ENCODE measurements around the gene FBN1.
A peak's percentile ranks its signal among the peaks of the same experiment; 100 is the strongest.

Gene FBN1

GRCh38 chr15:48644827-48645557 is 517 bp downstream of the FBN1 start:
- no peaks in the 10 kb centered on the region for H3K79me2 ChIP-seq (ENCODE audit: low read length)
- no peak overlapping the region for H3K27ac ChIP-seq (ENCODE audit: low read length)
- H4K20me1 ChIP-seq (ENCODE audit: insufficient read depth, low read length): no peaks in the 10 kb centered on the region
- H3K4me1 ChIP-seq (ENCODE audit: low read length): peaks cover 7% of the 10 kb centered on the region
- H3K4me3 ChIP-seq (ENCODE audit: low read length): peak overlapping the region; percentile 88
- H2AFZ ChIP-seq (ENCODE audit: low read depth, low read length): peak overlapping the region; percentile 75
- peak overlapping the region; percentile 100 for H3K4me2 ChIP-seq (ENCODE audit: low read length)
- no peak for TF ChIP-seq CTCF (IDR thresholded peaks at IDR 0.05; ENCODE audit: low read depth, low read length)
- TF ChIP-seq EZH2phosphoT487 (IDR thresholded peaks at IDR 0.05; ENCODE audit: low read depth): no peak
- no peaks in the 10 kb centered on the region for H3K36me3 ChIP-seq (replicated peaks; ENCODE audit: low read depth, low read length)
- peaks cover 12% of the 10 kb centered on the region for H3K27me3 ChIP-seq (ENCODE audit: low read depth, low read length)
- H3K9ac ChIP-seq (ENCODE audit: low read length): peak overlapping the region; percentile 61
- no peaks in the 10 kb centered on the region for H3K9me3 ChIP-seq (ENCODE audit: insufficient read depth, low read length)

GRCh38 chr15:48644467-48644826 is 1.1 kb downstream of the FBN1 start:
- Histone ChIP-seq H3K4me1 (ENCODE audit: low read length) (peaks cover 7% of the 10 kb centered on the region), H3K4me3 (ENCODE audit: low read length) (peak overlapping the region; percentile 88), H3K27ac (ENCODE audit: low read length) (no peak overlapping the region), H3K36me3 (replicated peaks; ENCODE audit: low read depth, low read length) (no peaks in the 10 kb centered on the region), H4K20me1 (ENCODE audit: insufficient read depth, low read length) (no peaks in the 10 kb centered on the region), H3K79me2 (ENCODE audit: low read length) (no peaks in the 10 kb centered on the region), H3K4me2 (ENCODE audit: low read length) (peak overlapping the region; percentile 100), H3K27me3 (ENCODE audit: low read depth, low read length) (peaks cover 12% of the 10 kb centered on the region), H3K9ac (ENCODE audit: low read length) (peak overlapping the region; percentile 61), H3K9me3 (ENCODE audit: insufficient read depth, low read length) (no peaks in the 10 kb centered on the region), H2AFZ (ENCODE audit: low read depth, low read length) (peak overlapping the region; percentile 69)
- no peak for TF ChIP-seq EZH2phosphoT487 (IDR thresholded peaks at IDR 0.05; ENCODE audit: low read depth)
- TF ChIP-seq CTCF (IDR thresholded peaks at IDR 0.05; ENCODE audit: low read depth, low read length): no peak

GRCh38 chr15:48643776-48644466 is 1.6 kb downstream of the FBN1 start:
- Histone ChIP-seq H3K4me3 (ENCODE audit: low read length) (peak overlapping the region; percentile 88), H3K79me2 (ENCODE audit: low read length) (no peaks in the 10 kb centered on the region), H3K9ac (ENCODE audit: low read length) (peak overlapping the region; percentile 61), H3K9me3 (ENCODE audit: insufficient read depth, low read length) (no peaks in the 10 kb centered on the region), H3K4me2 (ENCODE audit: low read length) (peak overlapping the region; percentile 100), H3K27me3 (ENCODE audit: low read depth, low read length) (peaks cover 12% of the 10 kb centered on the region), H3K36me3 (replicated peaks; ENCODE audit: low read depth, low read length) (no peaks in the 10 kb centered on the region), H4K20me1 (ENCODE audit: insufficient read depth, low read length) (no peaks in the 10 kb centered on the region), H3K4me1 (ENCODE audit: low read length) (peaks cover 7% of the 10 kb centered on the region), H2AFZ (ENCODE audit: low read depth, low read length) (peak overlapping the region; percentile 69), H3K27ac (ENCODE audit: low read length) (no peak overlapping the region)
- TF ChIP-seq CTCF (IDR thresholded peaks at IDR 0.05; ENCODE audit: low read depth, low read length) (no peak), EZH2phosphoT487 (IDR thresholded peaks at IDR 0.05; ENCODE audit: low read depth) (no peak)

GRCh38 chr15:48643206-48643605 is 2.3 kb downstream of the FBN1 start:
- H3K27me3 ChIP-seq (ENCODE audit: low read depth, low read length): peaks cover 12% of the 10 kb centered on the region
- no peaks in the 10 kb centered on the region for H3K79me2 ChIP-seq (ENCODE audit: low read length)
- H3K4me2 ChIP-seq (ENCODE audit: low read length): no peak overlapping the region
- peaks cover 7% of the 10 kb centered on the region for H3K4me1 ChIP-seq (ENCODE audit: low read length)
- no peak overlapping the region for H3K27ac ChIP-seq (ENCODE audit: low read length)
- H3K36me3 ChIP-seq (replicated peaks; ENCODE audit: low read depth, low read length): no peaks in the 10 kb centered on the region
- H4K20me1 ChIP-seq (ENCODE audit: insufficient read depth, low read length): no peaks in the 10 kb centered on the region
- H3K9me3 ChIP-seq (ENCODE audit: insufficient read depth, low read length): no peaks in the 10 kb centered on the region
- no peak overlapping the region for H2AFZ ChIP-seq (ENCODE audit: low read depth, low read length)
- no peak overlapping the region for H3K4me3 ChIP-seq (ENCODE audit: low read length)
- no peak for TF ChIP-seq EZH2phosphoT487 (IDR thresholded peaks at IDR 0.05; ENCODE audit: low read depth)
- no peak for TF ChIP-seq CTCF (IDR thresholded peaks at IDR 0.05; ENCODE audit: low read depth, low read length)
- H3K9ac ChIP-seq (ENCODE audit: low read length): no peak overlapping the region
